ENCODE measurements around the gene MTMR3.

DNA sequence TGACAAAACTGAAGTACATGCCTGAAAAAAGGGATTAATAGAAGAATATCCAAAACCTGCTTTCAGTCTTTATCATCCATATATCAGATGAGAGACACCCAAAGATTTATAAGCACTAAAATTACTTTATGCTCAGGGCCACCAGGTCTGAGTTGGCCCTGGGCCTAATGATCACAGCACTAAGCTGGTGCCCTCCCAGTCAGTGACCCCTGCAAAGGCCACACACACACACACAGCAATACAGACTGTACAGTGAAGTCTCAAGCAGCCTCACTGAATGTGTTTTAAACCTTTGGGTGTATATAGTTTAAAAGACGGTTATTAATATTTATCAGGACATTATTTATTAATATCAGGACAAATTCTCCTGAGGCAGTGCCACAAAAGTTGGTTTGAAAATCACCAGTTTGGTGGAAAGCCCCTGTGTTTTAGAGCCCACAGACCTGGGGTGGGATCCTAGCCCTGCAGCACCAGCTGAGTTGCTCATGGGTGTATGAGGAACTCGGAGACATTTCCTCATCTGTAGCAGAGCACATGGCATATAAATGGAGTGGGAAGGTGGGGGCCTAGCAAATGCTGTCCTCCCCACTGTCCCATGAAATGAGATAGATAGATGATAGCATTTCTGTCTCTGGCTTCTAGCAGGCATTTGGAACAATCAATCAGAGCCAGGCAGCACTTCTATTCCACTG is 148.9 kb downstream of the MTMR3 start:
- TF ChIP-seq POLR2A (IDR thresholded peaks at IDR 0.05; ENCODE audit: low read depth, low read length) (no peak), POLR2AphosphoS5 (IDR thresholded peaks at IDR 0.05; ENCODE audit: low read depth, low read length) (no peak), TAF1 (IDR thresholded peaks at IDR 0.05; ENCODE audit: borderline replicate concordance, low read depth, low read length) (no peak)

All from GM12892 (cell line).